DND-41 (cell line): ENCODE data around the gene COG7.
"Not testable (repeated sequence)": the region's sequence is repeated elsewhere in the genome, so short reads cannot be mapped to it uniquely, and the experiment has no call there.

Experiments used
- ATAC-seq: fragments of 200-7000 bp; cut with Tn5 transposase; 3 replicates; pipeline ENCODE4 v1.9.1; 2021; ENCODE audit warnings: low read depth; ENCODE audit not compliant: insufficient read depth
- DNase-seq: peaks from one replicate; pipeline ENCODE4 v3.0.0-alpha.2; 2020
- H2AFZ ChIP-seq: 2 replicates; pipeline ENCODE4 v1.6.0; 2012; ENCODE audit warnings: low read depth, low read length
- H3K27ac ChIP-seq: 2 replicates; pipeline ENCODE4 v1.5.1; 2012; ENCODE audit warnings: low read length, inconsistent platforms
- H3K27me3 ChIP-seq: fragments of 200-600 bp; sonication (generic); 2 replicates; pipeline ENCODE4 v1.6.0; 2012; ENCODE audit warnings: low read length, mild to moderate bottlenecking, inconsistent platforms; ENCODE audit not compliant: insufficient read depth, poor library complexity
- H3K36me3 ChIP-seq: 2 replicates; pipeline ENCODE4 v1.5.1; 2012; ENCODE audit warnings: low read length, inconsistent platforms; ENCODE audit not compliant: insufficient read depth
- H3K4me1 ChIP-seq: 2 replicates; pipeline ENCODE4 v1.5.1; 2012; ENCODE audit warnings: mild to moderate bottlenecking, low read length; ENCODE audit not compliant: insufficient read depth
- H3K4me2 ChIP-seq: 2 replicates; pipeline ENCODE4 v1.6.0; 2012; ENCODE audit warnings: mild to moderate bottlenecking, moderate library complexity, low read length, inconsistent platforms; ENCODE audit not compliant: insufficient read depth
- H3K4me3 ChIP-seq, 2 experiments: fragments of 200-600 bp in 1 of 2; shearing (Covaris generic) in 1 of 2; 2 replicates each; pipeline ENCODE4 v1.5.1; 2012 to 2016; ENCODE audit warnings: inconsistent platforms in 2 of 2, low read length in 2 of 2, mild to moderate bottlenecking in 2 of 2, low read depth in 1 of 2, moderate library complexity in 1 of 2
- H3K79me2 ChIP-seq: 2 replicates; pipeline ENCODE4 v1.6.0; 2012; ENCODE audit warnings: low read length, inconsistent platforms; ENCODE audit not compliant: insufficient read depth
- H3K9ac ChIP-seq: 2 replicates; pipeline ENCODE4 v1.6.0; 2012; ENCODE audit warnings: low read depth, mild to moderate bottlenecking, inconsistent platforms, low read length, moderate library complexity
- H3K9me3 ChIP-seq: 2 replicates; pipeline ENCODE4 v1.5.1; 2012; ENCODE audit warnings: low read length, moderate library complexity, mild to moderate bottlenecking, inconsistent platforms; ENCODE audit not compliant: insufficient read depth, severe bottlenecking
- H4K20me1 ChIP-seq: 2 replicates; pipeline ENCODE4 v1.6.0; 2012; ENCODE audit warnings: low read length; ENCODE audit not compliant: insufficient read depth
- EZH2 ChIP-seq: IDR thresholded peaks from 3 replicates; pipeline ENCODE4 v1.6.1; 2012; ENCODE audit warnings: borderline replicate concordance, low read depth, mild to moderate bottlenecking, moderate library complexity, low read length, inconsistent platforms; ENCODE audit not compliant: severe bottlenecking
- TF ChIP-seq, protein P1 (sequence below): IDR thresholded peaks from 2 replicates; pipeline ENCODE4 v1.5.1; 2012; ENCODE audit warnings: borderline replicate concordance, low read length, moderate library complexity, mild to moderate bottlenecking; ENCODE audit not compliant: poor library complexity, severe bottlenecking; ENCODE audit errors: extremely low read depth

Gene COG7

DNA sequence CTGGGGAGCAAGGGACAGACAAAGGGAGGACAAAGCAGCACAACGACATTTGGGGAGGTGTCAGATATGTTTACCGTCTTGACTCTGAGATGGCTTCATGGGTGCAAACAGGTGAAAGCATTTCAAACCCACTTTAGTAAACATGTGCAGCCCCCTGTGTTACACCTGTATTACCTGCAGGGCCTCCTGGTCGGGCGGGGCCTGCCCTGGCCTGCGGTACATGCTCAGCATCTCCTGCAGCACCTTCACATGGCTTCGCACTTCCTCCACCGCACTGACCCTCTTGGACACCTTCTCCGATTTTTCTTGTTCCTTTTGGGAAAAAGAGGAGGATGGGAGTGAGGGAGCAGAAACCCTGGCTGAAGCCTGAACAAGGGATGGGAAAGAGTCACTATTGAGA lies 32.9 kb upstream of the COG7 start:
- no peaks in the 10 kb centered on the region for H3K9me3 ChIP-seq
- no peaks in the 10 kb centered on the region for H3K27me3 ChIP-seq
- H3K4me2 ChIP-seq: no peak overlapping the region
- H3K36me3 ChIP-seq: no peaks in the 10 kb centered on the region
- H2AFZ ChIP-seq: no peak overlapping the region
- H3K4me3 ChIP-seq: no peak overlapping the region
- no peaks in the 10 kb centered on the region for H3K79me2 ChIP-seq
- H3K27ac ChIP-seq: no peak overlapping the region
- H4K20me1 ChIP-seq: no peaks in the 10 kb centered on the region
- TF ChIP-seq EZH2: no peak
- TF ChIP-seq, protein P1, sequence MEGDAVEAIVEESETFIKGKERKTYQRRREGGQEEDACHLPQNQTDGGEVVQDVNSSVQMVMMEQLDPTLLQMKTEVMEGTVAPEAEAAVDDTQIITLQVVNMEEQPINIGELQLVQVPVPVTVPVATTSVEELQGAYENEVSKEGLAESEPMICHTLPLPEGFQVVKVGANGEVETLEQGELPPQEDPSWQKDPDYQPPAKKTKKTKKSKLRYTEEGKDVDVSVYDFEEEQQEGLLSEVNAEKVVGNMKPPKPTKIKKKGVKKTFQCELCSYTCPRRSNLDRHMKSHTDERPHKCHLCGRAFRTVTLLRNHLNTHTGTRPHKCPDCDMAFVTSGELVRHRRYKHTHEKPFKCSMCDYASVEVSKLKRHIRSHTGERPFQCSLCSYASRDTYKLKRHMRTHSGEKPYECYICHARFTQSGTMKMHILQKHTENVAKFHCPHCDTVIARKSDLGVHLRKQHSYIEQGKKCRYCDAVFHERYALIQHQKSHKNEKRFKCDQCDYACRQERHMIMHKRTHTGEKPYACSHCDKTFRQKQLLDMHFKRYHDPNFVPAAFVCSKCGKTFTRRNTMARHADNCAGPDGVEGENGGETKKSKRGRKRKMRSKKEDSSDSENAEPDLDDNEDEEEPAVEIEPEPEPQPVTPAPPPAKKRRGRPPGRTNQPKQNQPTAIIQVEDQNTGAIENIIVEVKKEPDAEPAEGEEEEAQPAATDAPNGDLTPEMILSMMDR: no peak
- H3K9ac ChIP-seq: no peak overlapping the region
- DNase-seq (no peak), ATAC-seq (no peak)
- H3K4me1 ChIP-seq: no peaks in the 10 kb centered on the region

DNA sequence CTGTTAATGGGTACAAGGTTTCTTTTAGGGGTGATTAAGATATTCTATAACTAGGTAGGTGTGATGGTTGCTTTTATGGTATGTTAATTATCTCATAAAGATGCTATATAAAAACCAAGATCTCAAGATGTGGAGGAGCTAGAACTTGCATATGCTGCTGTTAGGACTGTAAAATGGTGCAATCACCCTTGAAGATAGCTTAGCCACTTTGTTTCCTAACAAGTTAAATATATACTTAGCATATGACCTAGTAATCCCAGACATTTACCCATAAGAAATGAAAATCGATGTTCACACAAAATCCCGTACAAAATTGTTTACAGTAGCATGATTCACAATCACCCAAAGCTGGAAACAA lies 32.2 kb upstream of the COG7 start:
- ATAC-seq (no peak), DNase-seq (no peak)
- Histone ChIP-seq H3K79me2 (no peaks in the 10 kb centered on the region), H3K9me3 (no peaks in the 10 kb centered on the region), H3K9ac (no peak overlapping the region), H4K20me1 (no peaks in the 10 kb centered on the region), H3K27me3 (no peaks in the 10 kb centered on the region), H2AFZ (no peak overlapping the region), H3K4me2 (no peak overlapping the region), H3K36me3 (no peaks in the 10 kb centered on the region), H3K27ac (no peak overlapping the region), H3K4me3 (no peak overlapping the region), H3K4me1 (no peaks in the 10 kb centered on the region)
- TF ChIP-seq, protein P1: no peak
- TF ChIP-seq EZH2: no peak

DNA sequence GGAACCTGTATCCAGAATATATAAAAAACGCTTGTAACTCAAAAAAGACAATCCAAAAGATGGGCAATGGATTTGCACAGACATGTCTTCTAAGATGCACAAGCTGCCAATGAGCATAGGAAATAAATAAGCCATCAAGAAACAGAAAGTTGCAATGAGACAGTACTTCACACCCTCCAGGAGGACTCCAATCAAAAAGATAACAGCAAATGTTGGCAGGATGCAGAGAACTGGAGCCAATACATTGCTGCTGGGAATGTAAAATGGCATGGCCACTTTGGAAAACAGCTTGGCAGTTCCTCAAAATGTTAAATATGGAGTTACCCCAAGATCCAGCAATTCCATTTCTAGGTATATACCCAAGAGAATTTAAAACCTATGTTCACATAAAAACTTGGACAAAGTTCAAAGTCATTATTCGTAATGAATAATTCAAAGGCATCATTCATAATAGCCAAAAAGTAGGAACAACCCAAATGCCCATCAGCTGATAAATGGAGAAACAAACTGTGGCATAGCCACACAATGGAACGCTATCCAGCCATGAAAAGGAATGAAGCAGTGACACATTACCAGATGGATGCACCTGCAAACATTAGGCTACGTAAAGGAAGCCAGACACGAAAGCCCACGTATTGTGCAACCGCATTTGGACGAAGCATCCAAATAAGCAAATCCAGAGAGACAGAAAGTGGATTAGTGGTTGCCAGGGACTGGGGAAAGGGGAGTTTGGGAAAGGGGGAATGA lies 31.7 kb upstream of the COG7 start:
- H3K9ac ChIP-seq: no peak overlapping the region
- TF ChIP-seq, protein P1: no peak
- no peak for TF ChIP-seq EZH2
- H2AFZ ChIP-seq: no peak overlapping the region
- H3K4me2 ChIP-seq: no peak overlapping the region
- no peaks in the 10 kb centered on the region for H3K27me3 ChIP-seq
- ATAC-seq (no peak), DNase-seq (no peak)
- no peaks in the 10 kb centered on the region for H4K20me1 ChIP-seq
- no peaks in the 10 kb centered on the region for H3K4me1 ChIP-seq
- no peaks in the 10 kb centered on the region for H3K79me2 ChIP-seq
- H3K27ac ChIP-seq: no peak overlapping the region
- no peaks in the 10 kb centered on the region for H3K36me3 ChIP-seq
- no peak overlapping the region for H3K4me3 ChIP-seq
- H3K9me3 ChIP-seq: no peaks in the 10 kb centered on the region

DNA sequence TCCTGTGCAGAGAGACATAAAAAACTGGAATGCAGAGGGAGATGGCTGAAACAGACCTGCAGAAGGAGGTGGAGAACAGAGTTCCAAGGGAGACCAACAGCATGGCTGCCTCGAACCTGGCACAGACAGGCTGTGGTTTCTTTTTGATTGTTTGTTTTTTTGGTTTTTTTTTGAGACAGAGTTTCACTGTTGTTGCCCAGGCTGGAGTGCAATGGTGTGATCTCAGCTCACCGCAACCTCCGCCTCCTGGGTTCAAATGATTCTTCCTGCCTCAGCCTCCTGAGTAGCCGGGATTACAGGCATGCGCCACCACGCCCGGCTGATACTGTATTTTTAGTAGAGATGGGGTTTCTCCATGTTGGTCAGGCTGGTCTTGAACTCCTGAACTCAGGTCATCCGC lies 30.5 kb upstream of the COG7 start:
- H3K4me2 ChIP-seq, H3K9ac ChIP-seq, H3K4me3 ChIP-seq, ATAC-seq, H3K27ac ChIP-seq, H3K4me1 ChIP-seq, H2AFZ ChIP-seq, H4K20me1 ChIP-seq, H3K27me3 ChIP-seq, H3K79me2 ChIP-seq, H3K36me3 ChIP-seq, H3K9me3 ChIP-seq, DNase-seq: not testable (repeated sequence)
